Suppressor macrophage treated with lipopolysaccharide for 4 hours (primary cell): Measurements from ENCODE around the gene PEX14.

ENCODE experiments used
- DNase-seq: peaks from one replicate; pipeline ENCODE4 v3.0.0-alpha.2; 2020

The PEX14 gene

DNA sequence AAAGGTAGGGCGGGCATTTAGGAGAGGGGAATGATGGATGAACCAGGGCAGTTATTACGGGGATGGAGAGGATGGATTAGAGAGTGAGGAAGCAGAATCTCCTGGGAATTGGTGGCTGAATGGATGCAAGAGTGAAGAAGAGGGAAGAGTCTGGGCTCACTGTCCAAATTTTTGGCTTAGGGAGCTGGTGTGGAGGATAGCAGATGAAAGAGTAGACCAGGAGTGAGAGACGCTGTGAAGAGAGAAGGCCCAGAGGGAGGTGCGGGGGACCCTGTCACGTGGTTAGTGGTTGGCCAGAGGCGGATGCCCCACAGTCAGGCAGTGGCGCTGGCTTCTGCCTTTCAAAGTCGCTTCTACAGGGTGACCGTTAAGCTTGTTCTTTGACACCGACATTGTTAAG is 78.4 kb downstream of the PEX14 start:
- DNase-seq = no peak

GRCh38 chr1:10555635-10556429 is 81.1 kb downstream of the PEX14 start:
- no peak for DNase-seq

- no peak for DNase-seq
Observed at GRCh38 chr1:10556430-10557005, 81.8 kb downstream of the PEX14 start.

DNA sequence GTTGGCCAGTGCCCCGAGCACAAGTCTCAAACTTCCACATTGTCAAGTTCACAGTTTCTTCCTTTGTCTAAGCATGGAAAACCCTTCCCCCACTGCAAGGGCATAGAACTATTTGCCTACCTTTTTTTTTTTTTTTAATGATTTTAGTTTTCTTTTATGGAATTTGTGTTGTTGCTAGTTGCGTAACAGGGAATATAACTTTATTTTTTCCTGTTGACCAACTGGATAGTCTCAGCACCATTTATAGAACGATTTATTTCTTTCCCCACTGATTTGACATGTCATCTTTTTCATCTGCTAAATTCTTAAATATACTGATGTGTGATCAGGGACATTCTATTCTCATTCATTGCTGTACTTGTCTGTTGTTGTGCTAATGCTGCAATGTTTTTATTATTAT is 83.0 kb downstream of the PEX14 start:
- DNase-seq = no peak

DNA sequence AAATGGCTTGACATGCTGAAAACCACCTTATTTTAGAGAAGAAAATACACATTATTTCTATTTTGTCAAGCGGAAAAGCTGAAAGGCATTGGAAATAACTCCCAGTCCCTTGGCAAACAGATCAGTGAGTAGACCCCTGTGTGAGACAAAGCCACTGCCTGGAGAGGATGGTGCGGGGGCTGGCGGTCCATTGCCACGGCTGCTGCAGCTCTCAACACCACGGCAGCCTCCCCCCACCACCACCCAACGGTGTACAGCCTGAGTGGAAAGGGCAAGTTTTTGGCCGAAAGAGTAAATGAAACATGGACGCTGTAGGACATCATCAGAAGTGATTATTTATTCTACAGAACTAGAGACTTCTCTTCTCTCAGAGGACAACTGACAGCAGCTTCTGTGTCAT is 84.6 kb downstream of the PEX14 start:
- DNase-seq = no peak

- no peak for DNase-seq
Observed at GRCh38 chr1:10561497-10561896, 86.7 kb downstream of the PEX14 start.

DNA sequence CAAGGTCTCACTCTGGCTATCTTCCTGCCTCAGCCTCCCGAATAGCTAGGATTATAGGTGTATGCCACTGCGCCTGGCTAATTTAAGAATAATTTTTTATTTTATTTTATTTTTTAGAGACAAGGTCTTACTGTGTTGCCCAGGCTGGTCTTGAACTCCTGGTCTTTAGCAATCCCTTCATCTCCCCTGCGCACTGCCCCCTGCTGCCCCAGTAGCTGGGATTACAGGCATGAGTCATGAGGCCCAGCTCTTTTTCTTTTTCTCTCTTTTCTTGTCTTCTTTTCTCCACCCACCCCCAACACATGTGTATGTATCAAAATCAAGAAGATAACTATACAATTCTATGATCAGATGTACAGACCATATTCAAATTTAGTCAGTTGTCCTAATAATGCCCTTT is 87.2 kb downstream of the PEX14 start:
- no peak for DNase-seq

DNA sequence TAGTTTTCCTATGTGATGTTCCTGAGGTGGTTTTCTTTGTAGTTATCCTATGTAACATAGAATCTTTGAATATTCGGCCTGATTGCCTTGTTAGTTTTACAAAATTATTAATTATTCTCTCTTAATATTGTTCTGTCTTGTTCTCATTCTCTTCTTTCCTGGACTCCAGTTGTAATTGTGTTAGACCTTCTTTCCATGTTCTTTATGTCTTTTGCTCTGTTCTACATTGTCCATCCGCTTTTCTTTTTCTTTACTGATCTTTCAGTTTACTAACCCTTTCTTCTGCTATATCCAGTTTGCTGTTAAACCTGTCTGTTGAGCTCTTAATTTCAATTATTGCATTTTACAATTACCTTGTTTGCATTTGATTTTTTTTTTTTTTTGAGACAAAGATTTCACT is 89.3 kb downstream of the PEX14 start:
- no peak for DNase-seq

DNA sequence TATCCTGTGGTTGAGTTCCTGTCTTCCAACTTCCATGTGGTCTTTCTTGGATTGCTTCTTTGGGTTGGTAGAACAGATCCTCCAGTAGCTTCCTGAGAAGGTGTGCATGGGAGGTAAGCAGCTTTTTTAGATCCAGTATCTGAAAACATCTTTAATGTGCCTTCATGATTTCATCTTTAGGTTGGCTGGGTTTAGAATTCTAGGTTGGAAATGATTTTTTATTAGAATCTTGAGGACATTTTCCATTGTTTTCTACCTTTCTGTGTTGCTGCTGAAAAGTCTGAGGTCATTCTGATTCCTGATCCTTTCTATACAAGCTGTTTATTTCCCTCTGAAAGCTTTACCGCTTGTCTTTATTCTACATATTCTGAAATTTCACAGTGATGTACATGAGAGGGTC is 94.8 kb downstream of the PEX14 start:
- DNase-seq = no peak

DNA sequence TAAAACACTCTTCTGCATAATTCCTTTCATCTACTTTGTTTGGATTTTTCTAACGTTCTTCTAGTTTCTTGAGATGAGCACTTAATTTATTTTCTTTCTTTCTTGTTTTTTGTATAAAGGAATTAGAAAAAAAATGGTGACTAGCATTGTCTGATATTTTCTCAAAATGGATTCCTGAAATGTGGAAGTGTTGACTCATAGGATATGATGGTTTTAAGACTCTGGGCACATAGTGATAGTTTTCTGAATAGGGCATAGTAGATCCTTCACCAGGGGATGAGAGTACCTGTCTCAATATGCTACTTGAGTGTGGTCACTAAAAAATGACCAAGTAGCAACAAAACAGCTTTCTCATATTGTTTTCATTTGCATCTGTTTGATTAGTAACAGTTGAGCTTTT is 100.9 kb downstream of the PEX14 start:
- no peak for DNase-seq

DNA sequence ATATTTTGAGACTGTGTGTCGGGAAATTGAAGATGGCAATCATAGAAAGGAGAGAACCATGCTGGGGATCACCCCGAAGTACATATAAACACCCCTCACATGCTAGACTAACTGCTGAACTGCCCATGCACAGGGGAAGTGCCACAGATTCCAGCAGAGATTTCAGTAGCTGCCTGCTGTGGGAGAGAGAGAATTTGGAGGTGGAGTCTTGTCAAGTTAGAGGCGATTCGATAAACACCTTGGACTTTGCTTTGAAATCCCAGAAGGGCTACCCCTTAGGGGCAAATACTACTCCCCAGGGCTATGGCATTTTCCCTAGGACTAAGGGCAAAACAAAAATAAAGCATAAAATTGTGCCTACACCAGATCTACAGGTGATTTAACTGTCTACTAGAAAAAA is 103.3 kb downstream of the PEX14 start:
- no peak for DNase-seq

DNA sequence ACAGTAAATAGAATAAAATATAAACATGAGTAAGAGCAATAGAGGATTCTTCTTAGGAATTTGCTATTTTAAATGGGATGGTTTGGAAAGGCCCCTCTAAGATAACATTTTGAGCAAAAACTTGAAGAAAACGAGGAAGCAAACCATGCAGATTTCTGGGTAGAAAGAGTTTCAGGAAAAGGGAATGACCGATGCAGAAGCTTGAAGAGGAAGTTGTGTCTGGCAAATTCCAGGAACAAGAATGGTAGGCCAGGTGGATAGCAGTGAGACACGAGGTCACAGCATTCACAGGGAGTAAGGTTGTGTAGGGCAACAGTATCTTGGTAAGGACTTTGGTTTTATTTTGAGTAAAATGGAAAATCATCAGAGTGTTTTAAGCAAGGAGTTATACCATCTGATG is 108.9 kb downstream of the PEX14 start:
- DNase-seq = peak; percentile 13

DNA sequence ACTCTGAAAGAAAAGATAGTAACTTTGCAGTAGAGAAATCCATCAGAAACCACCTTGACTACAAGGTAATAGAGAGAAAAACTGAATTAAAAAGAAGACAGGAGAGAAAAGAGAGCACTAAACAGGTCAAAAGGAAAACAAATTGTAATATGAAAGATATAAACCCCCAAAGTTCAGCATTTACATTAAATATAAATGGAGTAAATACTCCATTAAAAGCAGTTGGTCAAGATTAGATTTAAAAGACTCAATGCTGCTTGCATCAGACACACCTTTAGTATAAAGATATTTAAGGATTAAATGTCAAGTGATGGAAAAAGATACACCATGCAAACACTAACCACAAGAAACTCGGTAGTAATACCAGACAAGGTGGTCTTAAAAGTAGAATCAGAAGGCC is 110.5 kb downstream of the PEX14 start:
- DNase-seq = no peak

- DNase-seq = no peak
Observed at GRCh38 chr1:10586125-10586524, 111.4 kb downstream of the PEX14 start.

- no peak for DNase-seq
Observed at GRCh38 chr1:10588640-10589039, 113.9 kb downstream of the PEX14 start.

DNA sequence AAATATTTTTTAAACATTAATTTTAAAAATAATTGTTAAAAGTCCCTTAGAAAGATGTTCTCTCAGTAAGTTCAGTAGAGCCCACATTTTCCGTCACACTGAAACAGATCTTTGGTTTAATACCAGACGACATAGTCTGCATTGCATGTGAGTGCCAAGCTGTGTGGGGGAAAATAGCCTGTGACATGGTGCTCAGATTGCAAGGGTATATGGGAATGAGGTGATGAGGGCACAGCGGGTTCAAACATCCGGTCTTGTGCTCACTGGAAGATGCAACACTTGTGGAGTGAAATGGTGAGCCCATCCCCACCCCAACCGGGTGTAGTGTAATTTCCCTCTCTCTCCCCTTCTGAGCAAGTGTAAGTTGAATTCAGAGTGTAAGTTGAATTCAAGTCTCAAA is 114.3 kb downstream of the PEX14 start:
- no peak for DNase-seq

GRCh38 chr1:10591010-10591409 is 116.3 kb downstream of the PEX14 start:
- no peak for DNase-seq

- no peak for DNase-seq
Observed at GRCh38 chr1:10592373-10592772, 117.6 kb downstream of the PEX14 start.

GRCh38 chr1:10593750-10594149 is 119.0 kb downstream of the PEX14 start:
- DNase-seq = no peak

- DNase-seq = no peak
Observed at GRCh38 chr1:10594595-10595223, 120.0 kb downstream of the PEX14 start.

GRCh38 chr1:10596780-10597179 is 122.0 kb downstream of the PEX14 start:
- DNase-seq = no peak

- DNase-seq = no peak
Observed at GRCh38 chr1:10597492-10598388, 123.0 kb downstream of the PEX14 start.

- DNase-seq = no peak
Observed at GRCh38 chr1:10598389-10598702, 123.6 kb downstream of the PEX14 start.
